SK-N-SH treated with all-trans-retinoic acid at 6 μM for 48 hours (cell line): ENCODE results near the gene ORAI2.

ENCODE experiments used
- OSR1 ChIP-seq: fragments of 250-450 bp; sonication (Bioruptor Pico); IDR thresholded peaks from 2 replicates; pipeline ENCODE4 v1.8.0; 2022; ENCODE audit warnings: moderate library complexity, mild to moderate bottlenecking, inconsistent platforms
- SNAI2 ChIP-seq: fragments of 250-450 bp; sonication (Bioruptor Pico); IDR thresholded peaks from 2 replicates; pipeline ENCODE4 v1.5.0; 2020; ENCODE audit warnings: mild to moderate bottlenecking, moderate library complexity
- TCF4 ChIP-seq: fragments of 250-450 bp; sonication (Bioruptor Pico); IDR thresholded peaks from 2 replicates; pipeline ENCODE4 v1.8.0; 2021; ENCODE audit warnings: mild to moderate bottlenecking, moderate library complexity, borderline replicate concordance
- TF ChIP-seq, protein P1 (sequence below): fragments of 250-450 bp; sonication (Bioruptor Pico); IDR thresholded peaks from 2 replicates; pipeline ENCODE4 v1.5.1; 2020; ENCODE audit warnings: low read depth, mild to moderate bottlenecking, moderate library complexity

DNA sequence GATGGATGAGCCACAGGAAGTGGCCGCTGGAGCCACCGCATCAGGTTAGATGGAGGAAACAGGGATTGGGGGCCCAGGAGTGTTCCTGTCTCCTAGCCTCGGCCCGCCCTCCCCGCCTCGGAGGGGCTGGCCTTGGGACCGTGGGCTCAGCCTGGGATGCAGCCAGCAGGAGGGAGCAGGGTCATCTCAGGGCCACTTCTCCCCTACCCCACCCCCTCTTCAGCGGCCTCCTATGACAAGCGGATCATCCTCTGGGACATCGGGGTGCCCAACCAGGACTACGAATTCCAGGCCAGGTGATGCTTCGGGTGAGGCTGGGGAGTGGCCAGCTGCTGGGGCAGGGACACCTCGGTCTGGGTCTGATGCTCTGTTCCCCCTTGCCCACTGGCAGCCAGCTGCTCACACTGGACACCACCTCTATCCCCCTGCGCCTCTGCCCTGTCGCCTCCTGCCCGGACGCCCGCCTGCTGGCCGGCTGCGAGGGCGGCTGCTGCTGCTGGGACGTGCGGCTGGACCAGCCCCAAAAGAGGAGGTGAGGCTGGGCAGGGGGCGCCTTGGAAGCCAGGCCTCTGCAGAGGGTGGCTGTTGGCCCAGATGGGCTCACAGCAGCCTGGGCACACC, 36.1 kb downstream of the ORAI2 start:
- TF ChIP-seq, protein P1, sequence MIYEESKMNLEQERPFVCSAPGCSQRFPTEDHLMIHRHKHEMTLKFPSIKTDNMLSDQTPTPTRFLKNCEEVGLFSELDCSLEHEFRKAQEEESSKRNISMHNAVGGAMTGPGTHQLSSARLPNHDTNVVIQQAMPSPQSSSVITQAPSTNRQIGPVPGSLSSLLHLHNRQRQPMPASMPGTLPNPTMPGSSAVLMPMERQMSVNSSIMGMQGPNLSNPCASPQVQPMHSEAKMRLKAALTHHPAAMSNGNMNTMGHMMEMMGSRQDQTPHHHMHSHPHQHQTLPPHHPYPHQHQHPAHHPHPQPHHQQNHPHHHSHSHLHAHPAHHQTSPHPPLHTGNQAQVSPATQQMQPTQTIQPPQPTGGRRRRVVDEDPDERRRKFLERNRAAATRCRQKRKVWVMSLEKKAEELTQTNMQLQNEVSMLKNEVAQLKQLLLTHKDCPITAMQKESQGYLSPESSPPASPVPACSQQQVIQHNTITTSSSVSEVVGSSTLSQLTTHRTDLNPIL (CRISPR knock-in tag): no peak
- TF ChIP-seq SNAI2 (CRISPR knock-in tag) (no peak), OSR1 (CRISPR knock-in tag) (no peak), TCF4 (CRISPR knock-in tag) (no peak)
